WTC11 (cell line): ENCODE measurements around the gene TPX2. TPM values are rescaled to one million over a fixed set of nuclear protein-coding genes. Genes with fewer than 3 reads are reported as not detected.

Source experiments
- ATAC-seq: fragments of 200-7000 bp; cut with Tn5 transposase; 2 replicates; pipeline ENCODE4 v1.10.0; 2021; ENCODE audit warnings: mild to moderate bottlenecking, moderate library complexity
- CTCF ChIA-PET: fragments of 300-600 bp; sonication (Branson Sonifier 250); formaldehyde crosslinking; loops from one replicate; lab custom pipeline; 2021; ENCODE audit warnings: antibody characterized with exemption; lab: Charles Lee
- POLR2A ChIA-PET: fragments of 350-600 bp; sonication (Branson Sonifier 250); formaldehyde crosslinking; loops from one replicate; lab custom pipeline; 2021; ENCODE audit warnings: antibody characterized with exemption; lab: Charles Lee
- DNase-seq: peaks from one replicate; pipeline ENCODE4 v3.0.0; 2021; ENCODE audit warnings: low spot score
- H3K27ac Mint-ChIP-seq: 2 replicates; pipeline ENCODE4 v1.8.0; 2021; ENCODE audit warnings: mixed read lengths
- H3K27me3 Mint-ChIP-seq: 2 replicates; pipeline ENCODE4 v1.8.0; 2021; ENCODE audit warnings: low read depth, mild to moderate bottlenecking, moderate library complexity, mixed read lengths
- H3K36me3 Mint-ChIP-seq: 2 replicates; pipeline ENCODE4 v1.8.0; 2021; ENCODE audit warnings: mixed read lengths
- H3K4me1 Mint-ChIP-seq: 2 replicates; pipeline ENCODE4 v1.8.0; 2022; ENCODE audit warnings: mixed read lengths
- H3K4me3 Mint-ChIP-seq: 2 replicates; pipeline ENCODE4 v1.8.0; 2021; ENCODE audit warnings: mild to moderate bottlenecking, moderate library complexity, mixed read lengths
- H3K9me3 Mint-ChIP-seq: 2 replicates; pipeline ENCODE4 v1.8.0; 2021; ENCODE audit warnings: mixed read lengths
- EMX1 ChIP-seq: fragments of 250-450 bp; sonication (Bioruptor Pico); IDR thresholded peaks from 2 replicates; pipeline ENCODE4 v1.8.0; 2021; ENCODE audit warnings: mild to moderate bottlenecking
- FOXP1 ChIP-seq: sonication (generic); formaldehyde crosslinking; IDR thresholded peaks from 2 replicates; pipeline ENCODE4 v1.8.0; 2022; ENCODE audit warnings: missing genetic modification reagents, mild to moderate bottlenecking, moderate library complexity, borderline replicate concordance
- GRHL2 ChIP-seq: fragments of 250-450 bp; sonication (Bioruptor Pico); IDR thresholded peaks from 2 replicates; pipeline ENCODE4 v1.8.0; 2022; ENCODE audit warnings: mild to moderate bottlenecking, moderate library complexity; ENCODE audit not compliant: insufficient replicate concordance, severe bottlenecking
- MYBL2 ChIP-seq: sonication (generic); formaldehyde crosslinking; IDR thresholded peaks from 2 replicates; pipeline ENCODE4 v1.8.1; 2023; ENCODE audit warnings: mild to moderate bottlenecking, moderate library complexity, missing genetic modification reagents
- NR2C2 ChIP-seq: sonication (generic); formaldehyde crosslinking; IDR thresholded peaks from 2 replicates; pipeline ENCODE4 v1.8.0; 2022; ENCODE audit warnings: mild to moderate bottlenecking, missing genetic modification reagents
- OVOL2 ChIP-seq: fragments of 250-450 bp; sonication (Bioruptor Pico); IDR thresholded peaks from 2 replicates; pipeline ENCODE4 v1.9.0; 2021; ENCODE audit warnings: mild to moderate bottlenecking, borderline replicate concordance
- SMAD3 ChIP-seq: sonication (generic); formaldehyde crosslinking; IDR thresholded peaks from 2 replicates; pipeline ENCODE4 v1.8.0; 2022; ENCODE audit warnings: missing genetic modification reagents, mild to moderate bottlenecking, borderline replicate concordance
- TEAD4 ChIP-seq: sonication (generic); formaldehyde crosslinking; IDR thresholded peaks from 2 replicates; pipeline ENCODE4 v1.8.0; 2022; ENCODE audit warnings: mild to moderate bottlenecking, missing genetic modification reagents
- ZNF121 ChIP-seq: sonication (generic); formaldehyde crosslinking; IDR thresholded peaks from 2 replicates; pipeline ENCODE4 v1.8.0; 2023; ENCODE audit warnings: missing genetic modification reagents
- ZNF138 ChIP-seq: sonication (generic); formaldehyde crosslinking; conservative IDR thresholded peaks from 2 replicates; pipeline ENCODE4 v1.8.1; 2022; ENCODE audit warnings: mild to moderate bottlenecking, moderate library complexity, missing genetic modification reagents
- ZNF263 ChIP-seq: sonication (generic); formaldehyde crosslinking; IDR thresholded peaks from 2 replicates; pipeline ENCODE4 v1.8.1; 2022; ENCODE audit warnings: low read depth, mild to moderate bottlenecking, moderate library complexity, missing genetic modification reagents
- total RNA-seq: library from RNA; stranded (reverse); gene quantifications from 3 replicates; pipeline ENCODE4 v1.2.3, GENCODE V29; 2021
- TF ChIP-seq, protein P1 (sequence below): sonication (generic); formaldehyde crosslinking; IDR thresholded peaks from 2 replicates; pipeline ENCODE4 v1.8.0; 2022; ENCODE audit warnings: mild to moderate bottlenecking, missing genetic modification reagents
- TF ChIP-seq, protein P2 (sequence below): fragments of 250-450 bp; sonication (Bioruptor Pico); IDR thresholded peaks from 2 replicates; pipeline ENCODE4 v1.8.0; 2021; ENCODE audit warnings: mild to moderate bottlenecking
- TF ChIP-seq, protein P3 (sequence below): sonication (generic); formaldehyde crosslinking; IDR thresholded peaks from 2 replicates; pipeline ENCODE4 v1.8.1; 2022; ENCODE audit warnings: mild to moderate bottlenecking, moderate library complexity, missing genetic modification reagents
- TF ChIP-seq, protein P4 (sequence below): sonication (generic); formaldehyde crosslinking; IDR thresholded peaks from 2 replicates; pipeline ENCODE4 v1.8.0; 2022; ENCODE audit warnings: mild to moderate bottlenecking, missing genetic modification reagents
- TF ChIP-seq, protein P5 (sequence below): sonication (generic); formaldehyde crosslinking; IDR thresholded peaks from 2 replicates; pipeline ENCODE4 v1.8.1; 2023; ENCODE audit warnings: mild to moderate bottlenecking, missing genetic modification reagents

The TPX2 gene
- total RNA-seq, 1 experiment from 2014 or later, result 123 TPM

DNA sequence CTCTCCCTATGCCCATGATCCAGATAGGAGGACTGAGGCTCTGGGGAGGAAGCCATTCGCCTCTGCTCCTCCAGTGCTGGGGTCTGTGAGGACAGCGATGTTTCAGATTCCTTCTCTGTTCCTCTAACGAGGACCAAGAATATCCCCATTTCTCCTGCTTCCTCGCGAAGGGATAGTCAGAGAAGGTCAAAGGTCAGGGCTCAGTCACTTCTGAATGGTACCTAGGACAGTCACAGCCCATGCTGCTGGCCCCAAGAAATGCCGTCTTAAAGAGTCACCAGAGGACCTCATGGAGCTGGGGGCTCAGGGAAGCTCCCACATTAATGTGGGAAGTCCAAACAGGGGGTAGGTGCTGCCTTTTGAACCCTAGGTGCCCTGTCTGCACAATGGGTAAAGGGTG lies 104.2 kb downstream of the TPX2 start:
- TF ChIP-seq OVOL2 (CRISPR knock-in tag) (no peak), ZNF121 (CRISPR knock-in tag) (no peak), EMX1 (CRISPR knock-in tag) (no peak), TEAD4 (CRISPR knock-in tag) (no peak)
- TF ChIP-seq, protein P1, sequence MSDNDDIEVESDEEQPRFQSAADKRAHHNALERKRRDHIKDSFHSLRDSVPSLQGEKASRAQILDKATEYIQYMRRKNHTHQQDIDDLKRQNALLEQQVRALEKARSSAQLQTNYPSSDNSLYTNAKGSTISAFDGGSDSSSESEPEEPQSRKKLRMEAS (CRISPR knock-in tag), result no peak
- no peaks in the 10 kb centered on the region for H3K36me3 Mint-ChIP-seq
- no peak overlapping the region for H3K27ac Mint-ChIP-seq
- no peaks in the 10 kb centered on the region for H3K27me3 Mint-ChIP-seq
- ChIA-PET POLR2A (interaction anchor here (0.6 kb wide), 1 partner anchor 184 kb away, joined by 4 read pairs; no protein-coding TSS in a partner anchor), CTCF (interaction anchor here (1.2 to 2.4 kb wide), 4 partner anchors 9 to 20 kb away, joined by 3 to 20 read pairs (median 9); no protein-coding TSS in a partner anchor)
- ATAC-seq, result no peak
- H3K4me3 Mint-ChIP-seq, result no peak overlapping the region
- peaks cover 25% of the 10 kb centered on the region for H3K4me1 Mint-ChIP-seq
- no peaks in the 10 kb centered on the region for H3K9me3 Mint-ChIP-seq
- no peak for DNase-seq

DNA sequence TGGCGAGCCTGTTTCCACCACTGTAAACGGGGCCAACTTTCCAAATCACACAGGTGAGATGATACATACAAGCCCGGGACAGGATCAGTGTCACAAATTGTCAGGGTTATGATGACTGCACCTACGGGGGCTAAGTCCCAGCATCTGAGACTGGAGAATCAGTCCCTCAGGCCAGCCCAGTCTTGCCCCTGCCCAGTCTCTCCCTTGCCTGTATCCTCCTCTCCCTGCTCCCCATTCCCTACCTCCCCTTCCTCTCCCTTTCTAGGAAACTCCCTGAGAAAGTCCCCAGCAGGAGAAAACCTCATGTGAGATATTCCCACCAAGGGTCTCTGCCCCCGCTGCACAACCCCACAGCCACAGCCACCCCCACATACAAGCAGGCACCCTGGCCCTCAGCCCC lies 104.8 kb downstream of the TPX2 start:
- Mint-ChIP-seq H3K36me3 (no peaks in the 10 kb centered on the region), H3K27ac (no peak overlapping the region)
- POLR2A ChIA-PET, result interaction anchor here (0.6 kb wide), 1 partner anchor 184 kb away, joined by 4 read pairs; no protein-coding TSS in a partner anchor

DNA sequence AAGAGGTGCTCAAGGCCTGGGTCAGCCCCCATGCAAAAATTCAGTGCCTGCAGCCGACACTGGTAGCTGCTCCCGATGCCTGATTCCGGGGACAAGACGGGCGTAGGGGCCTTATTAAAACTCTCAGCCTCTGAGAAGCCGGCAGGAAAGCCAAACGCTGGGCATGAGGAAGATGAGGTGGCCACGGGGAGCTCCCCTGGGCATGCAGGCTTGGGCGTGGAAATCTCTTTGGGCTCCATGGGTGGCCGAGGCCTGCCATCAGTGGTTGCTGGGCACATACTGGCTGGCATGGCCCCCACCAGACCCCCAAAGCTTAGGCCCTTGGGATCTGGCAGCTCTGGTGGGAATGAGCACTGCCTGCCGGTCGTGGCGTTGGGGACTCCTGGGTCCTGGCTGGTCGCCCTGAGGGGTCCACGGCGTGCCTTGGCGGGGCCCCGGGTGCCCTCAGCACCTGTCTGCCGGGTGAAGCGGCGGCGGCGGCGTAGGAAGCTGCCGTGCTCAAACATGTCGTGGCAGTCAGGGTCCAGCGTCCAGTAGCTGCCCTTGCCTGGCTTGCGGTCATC lies 105.7 kb downstream of the TPX2 start:
- peaks cover 25% of the 10 kb centered on the region for H3K4me1 Mint-ChIP-seq
- DNase-seq (no peak), ATAC-seq (no peak)
- peaks cover 15% of the 10 kb centered on the region for H3K27me3 Mint-ChIP-seq
- no peak overlapping the region for H3K4me3 Mint-ChIP-seq
- H3K36me3 Mint-ChIP-seq, result no peaks in the 10 kb centered on the region
- POLR2A ChIA-PET, result interaction anchor here (0.6 kb wide), 1 partner anchor 282 kb away, joined by 3 read pairs; no protein-coding TSS in a partner anchor
- no peaks in the 10 kb centered on the region for H3K9me3 Mint-ChIP-seq
- TF ChIP-seq GRHL2 (CRISPR knock-in tag) (no peak), FOXP1 (CRISPR knock-in tag) (0 out of 2 replicates have a peak, but pooled peaks have one; percentile 51)
- H3K27ac Mint-ChIP-seq, result no peak overlapping the region
- CTCF ChIA-PET, result interaction anchor here (0.8 to 3.9 kb wide), 11 partner anchors 8 to 285 kb away, joined by 3 to 38 read pairs (median 3); partner anchors contain the start of gene PDRG1

More for the DNA sequence above, 104.8 kb downstream of the TPX2 start:
- TF ChIP-seq, protein P2, sequence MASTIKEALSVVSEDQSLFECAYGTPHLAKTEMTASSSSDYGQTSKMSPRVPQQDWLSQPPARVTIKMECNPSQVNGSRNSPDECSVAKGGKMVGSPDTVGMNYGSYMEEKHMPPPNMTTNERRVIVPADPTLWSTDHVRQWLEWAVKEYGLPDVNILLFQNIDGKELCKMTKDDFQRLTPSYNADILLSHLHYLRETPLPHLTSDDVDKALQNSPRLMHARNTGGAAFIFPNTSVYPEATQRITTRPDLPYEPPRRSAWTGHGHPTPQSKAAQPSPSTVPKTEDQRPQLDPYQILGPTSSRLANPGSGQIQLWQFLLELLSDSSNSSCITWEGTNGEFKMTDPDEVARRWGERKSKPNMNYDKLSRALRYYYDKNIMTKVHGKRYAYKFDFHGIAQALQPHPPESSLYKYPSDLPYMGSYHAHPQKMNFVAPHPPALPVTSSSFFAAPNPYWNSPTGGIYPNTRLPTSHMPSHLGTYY, result no peak
- TF ChIP-seq, protein P3, sequence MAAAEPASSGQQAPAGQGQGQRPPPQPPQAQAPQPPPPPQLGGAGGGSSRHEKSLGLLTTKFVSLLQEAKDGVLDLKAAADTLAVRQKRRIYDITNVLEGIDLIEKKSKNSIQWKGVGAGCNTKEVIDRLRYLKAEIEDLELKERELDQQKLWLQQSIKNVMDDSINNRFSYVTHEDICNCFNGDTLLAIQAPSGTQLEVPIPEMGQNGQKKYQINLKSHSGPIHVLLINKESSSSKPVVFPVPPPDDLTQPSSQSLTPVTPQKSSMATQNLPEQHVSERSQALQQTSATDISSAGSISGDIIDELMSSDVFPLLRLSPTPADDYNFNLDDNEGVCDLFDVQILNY, result no peak
- TF ChIP-seq NR2C2 (CRISPR knock-in tag) (no peak), ZNF263 (no peak), MYBL2 (no peak)
- no peak for ATAC-seq
- H3K4me1 Mint-ChIP-seq, result peaks cover 25% of the 10 kb centered on the region
- H3K4me3 Mint-ChIP-seq, result no peak overlapping the region
- no peaks in the 10 kb centered on the region for H3K9me3 Mint-ChIP-seq
- DNase-seq, result no peak
- peaks cover 6% of the 10 kb centered on the region for H3K27me3 Mint-ChIP-seq
- CTCF ChIA-PET, result interaction anchor here (1.2 to 2.1 kb wide), 2 partner anchors 8 to 9 kb away, joined by 3 to 20 read pairs; no protein-coding TSS in a partner anchor

DNA sequence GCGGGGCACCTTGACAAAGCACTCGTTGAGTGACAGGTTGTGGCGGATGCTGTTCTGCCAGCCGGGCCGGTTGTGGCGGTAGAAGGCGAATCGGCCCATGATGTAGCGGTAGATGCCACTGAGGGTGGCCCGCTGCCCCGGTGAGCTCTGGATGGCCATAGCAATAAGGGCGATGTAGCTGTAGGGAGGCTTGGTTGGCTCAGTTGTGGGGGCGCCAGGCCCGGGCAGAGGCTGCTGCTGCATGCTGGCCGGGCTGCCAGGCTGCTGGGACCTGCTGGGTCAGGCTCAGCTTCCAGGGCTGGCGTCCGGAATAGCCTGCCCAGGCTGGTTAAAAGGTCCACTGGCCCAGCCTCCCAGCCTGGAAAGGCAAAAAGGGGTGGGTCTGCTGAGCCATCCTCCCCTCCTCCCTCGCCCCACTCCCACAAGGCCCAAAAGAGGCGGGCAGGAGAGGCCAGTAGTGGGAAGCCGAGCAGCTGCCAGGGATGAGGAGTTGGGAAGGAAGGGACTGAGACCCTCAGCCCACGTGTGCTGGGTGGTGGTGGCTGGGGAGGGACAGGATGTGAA lies 106.3 kb downstream of the TPX2 start, which contains the start of gene FOXS1:
TSS of gene FOXS1 (minus strand) at position 305 of the 564 bp plus-strand sequence. CDS start at position 243, 62 bp downstream.
- H3K27me3 Mint-ChIP-seq, result peaks cover 21% of the 10 kb centered on the region
- H3K9me3 Mint-ChIP-seq, result no peaks in the 10 kb centered on the region
- no peak within 1 kb of the TSS for H3K4me3 Mint-ChIP-seq
- DNase-seq (no peak), ATAC-seq (peak; percentile 34)
- TF ChIP-seq, protein P4, sequence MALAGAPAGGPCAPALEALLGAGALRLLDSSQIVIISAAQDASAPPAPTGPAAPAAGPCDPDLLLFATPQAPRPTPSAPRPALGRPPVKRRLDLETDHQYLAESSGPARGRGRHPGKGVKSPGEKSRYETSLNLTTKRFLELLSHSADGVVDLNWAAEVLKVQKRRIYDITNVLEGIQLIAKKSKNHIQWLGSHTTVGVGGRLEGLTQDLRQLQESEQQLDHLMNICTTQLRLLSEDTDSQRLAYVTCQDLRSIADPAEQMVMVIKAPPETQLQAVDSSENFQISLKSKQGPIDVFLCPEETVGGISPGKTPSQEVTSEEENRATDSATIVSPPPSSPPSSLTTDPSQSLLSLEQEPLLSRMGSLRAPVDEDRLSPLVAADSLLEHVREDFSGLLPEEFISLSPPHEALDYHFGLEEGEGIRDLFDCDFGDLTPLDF (CRISPR knock-in tag), result no peak
- TF ChIP-seq SMAD3 (CRISPR knock-in tag) (no peak), EMX1 (CRISPR knock-in tag) (no peak), ZNF138 (0 out of 2 replicates have a peak, but pooled peaks have one; percentile 55)
- TF ChIP-seq, protein P5, sequence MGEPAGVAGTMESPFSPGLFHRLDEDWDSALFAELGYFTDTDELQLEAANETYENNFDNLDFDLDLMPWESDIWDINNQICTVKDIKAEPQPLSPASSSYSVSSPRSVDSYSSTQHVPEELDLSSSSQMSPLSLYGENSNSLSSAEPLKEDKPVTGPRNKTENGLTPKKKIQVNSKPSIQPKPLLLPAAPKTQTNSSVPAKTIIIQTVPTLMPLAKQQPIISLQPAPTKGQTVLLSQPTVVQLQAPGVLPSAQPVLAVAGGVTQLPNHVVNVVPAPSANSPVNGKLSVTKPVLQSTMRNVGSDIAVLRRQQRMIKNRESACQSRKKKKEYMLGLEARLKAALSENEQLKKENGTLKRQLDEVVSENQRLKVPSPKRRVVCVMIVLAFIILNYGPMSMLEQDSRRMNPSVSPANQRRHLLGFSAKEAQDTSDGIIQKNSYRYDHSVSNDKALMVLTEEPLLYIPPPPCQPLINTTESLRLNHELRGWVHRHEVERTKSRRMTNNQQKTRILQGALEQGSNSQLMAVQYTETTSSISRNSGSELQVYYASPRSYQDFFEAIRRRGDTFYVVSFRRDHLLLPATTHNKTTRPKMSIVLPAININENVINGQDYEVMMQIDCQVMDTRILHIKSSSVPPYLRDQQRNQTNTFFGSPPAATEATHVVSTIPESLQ, result no peak
- H3K36me3 Mint-ChIP-seq, result no peaks in the 10 kb centered on the region
- ChIA-PET CTCF (interaction anchor here (0.8 to 3.9 kb wide), 11 partner anchors 7 to 285 kb away, joined by 3 to 38 read pairs (median 3); partner anchors contain the start of gene PDRG1), POLR2A (interaction anchor here (0.6 kb wide), 2 partner anchors 11 to 281 kb away, joined by 3 read pairs; no protein-coding TSS in a partner anchor)
- no peak within 1 kb of the TSS for H3K27ac Mint-ChIP-seq
- H3K4me1 Mint-ChIP-seq, result peaks cover 25% of the 10 kb centered on the region
